Muscle of leg (tissue), 11 donors: ENCODE results near the gene PGS1. TPM values are rescaled to one million over a fixed set of nuclear protein-coding genes. Genes with fewer than 3 reads are reported as not detected.
A peak's percentile ranks its signal among the peaks of the same experiment; 100 is the strongest.

ENCODE experiments used
- DNase-seq: peaks from one replicate; pipeline ENCODE4 v3.0.0; 2013
- H3K27ac ChIP-seq: one replicate; pipeline ENCODE4 v1.5.1; 2013; ENCODE audit warnings: mild to moderate bottlenecking, low read length, control low read depth
- H3K27me3 ChIP-seq: one replicate; pipeline ENCODE4 v1.6.1; 2013; ENCODE audit warnings: low read length; ENCODE audit not compliant: control insufficient read depth, insufficient read depth
- H3K36me3 ChIP-seq: one replicate; pipeline ENCODE4 v1.6.1; 2013; ENCODE audit warnings: low read length; ENCODE audit not compliant: control insufficient read depth, insufficient read depth
- H3K4me1 ChIP-seq: one replicate; pipeline ENCODE4 v1.6.1; 2013; ENCODE audit warnings: low read length; ENCODE audit not compliant: control insufficient read depth, insufficient read depth
- H3K4me3 ChIP-seq: one replicate; pipeline ENCODE4 v1.5.1; 2013; ENCODE audit warnings: low read length, control low read depth
- H3K9me3 ChIP-seq: replicated peaks from 2 replicates; pipeline ENCODE4 v1.6.1; 2013; ENCODE audit warnings: low read depth, low read length; ENCODE audit not compliant: control insufficient read depth
- WGBS: methylation state at CpG from one replicate; pipeline ENCODE4 v1.1.5; 2013; ENCODE audit warnings: missing lambda C conversion rate; ENCODE audit not compliant: insufficient coverage; 5-methylcytosine and 5-hydroxymethylcytosine counted together
- polyA plus RNA-seq, 8 donors: library from polyadenylated mRNA; unstranded; fragments of 120-200 nt; gene quantifications; one replicate each; pipeline versions ENCODE4 v1.2.1 to v1.2.3, GENCODE V29; 2013; ENCODE audit warnings: inconsistent platforms in 1 of 8, low replicate concordance in 1 of 8; ENCODE audit not compliant: insufficient read length in 8 of 8, insufficient read depth in 1 of 8
- total RNA-seq: library from RNA; stranded (reverse); fragments of 120-200 nt; gene quantifications from one replicate; pipeline ENCODE4 v1.2.4, GENCODE V29; 2013

PGS1 gene
- total and polyA plus RNA-seq, 9 donors = 20.9 to 33.6 (median 27.1) TPM

- no peak for DNase-seq
- peaks cover 31% of the 10 kb centered on the region for H3K4me1 ChIP-seq
- H3K27ac ChIP-seq = no peak overlapping the region
- H3K27me3 ChIP-seq = no peaks in the 10 kb centered on the region
- H3K4me3 ChIP-seq = no peak overlapping the region
- H3K9me3 ChIP-seq = no peaks in the 10 kb centered on the region
- H3K36me3 ChIP-seq = no peaks in the 10 kb centered on the region
- WGBS = 83% methylated on average over 19 of the region's 26 CpGs
Observed at GRCh38 chr17:78364436-78365281, 13.8 kb upstream of the PGS1 start.

GRCh38 chr17:78365561-78366108 lies 12.8 kb upstream of the PGS1 start:
- 53% methylated on average over 6 of the region's 16 CpGs for WGBS

GRCh38 chr17:78366109-78366848 lies 12.2 kb upstream of the PGS1 start:
- Histone ChIP-seq H3K27ac (peak overlapping the region; percentile 84), H3K36me3 (no peaks in the 10 kb centered on the region), H3K4me1 (peaks cover 25% of the 10 kb centered on the region), H3K27me3 (no peaks in the 10 kb centered on the region), H3K9me3 (no peaks in the 10 kb centered on the region), H3K4me3 (no peak overlapping the region)
- DNase-seq = peak; percentile 69
- WGBS = 44% methylated on average over 12 of the region's 18 CpGs

More at GRCh38 chr17:78365561-78366108, 12.8 kb upstream of the PGS1 start:
- Histone ChIP-seq H3K27me3 (no peaks in the 10 kb centered on the region), H3K9me3 (no peaks in the 10 kb centered on the region), H3K4me1 (peaks cover 29% of the 10 kb centered on the region), H3K27ac (peak overlapping the region; percentile 84), H3K36me3 (no peaks in the 10 kb centered on the region), H3K4me3 (no peak overlapping the region)
- DNase-seq = peak; percentile 58

- peaks cover 25% of the 10 kb centered on the region for H3K4me1 ChIP-seq
- DNase-seq = no peak
- H3K4me3 ChIP-seq = no peak overlapping the region
- no peaks in the 10 kb centered on the region for H3K9me3 ChIP-seq
- no peaks in the 10 kb centered on the region for H3K36me3 ChIP-seq
- no peaks in the 10 kb centered on the region for H3K27me3 ChIP-seq
- H3K27ac ChIP-seq = no peak overlapping the region
- 90% methylated on average over 2 of the region's 5 CpGs for WGBS
Observed at GRCh38 chr17:78367193-78367592, 11.3 kb upstream of the PGS1 start.

- peaks cover 25% of the 10 kb centered on the region for H3K4me1 ChIP-seq
- no peak overlapping the region for H3K27ac ChIP-seq
- H3K4me3 ChIP-seq = no peak overlapping the region
- no peak for DNase-seq
- WGBS = 71% methylated on average over 3 of the region's 6 CpGs
- H3K27me3 ChIP-seq = no peaks in the 10 kb centered on the region
- no peaks in the 10 kb centered on the region for H3K9me3 ChIP-seq
- H3K36me3 ChIP-seq = no peaks in the 10 kb centered on the region
Observed at GRCh38 chr17:78368348-78368747, 10.1 kb upstream of the PGS1 start.

- peaks cover 25% of the 10 kb centered on the region for H3K4me1 ChIP-seq
- no peak for DNase-seq
- H3K36me3 ChIP-seq = no peaks in the 10 kb centered on the region
- no peak overlapping the region for H3K4me3 ChIP-seq
- no peaks in the 10 kb centered on the region for H3K9me3 ChIP-seq
- WGBS = 100% methylated on average over 2 of the region's 8 CpGs
- H3K27me3 ChIP-seq = no peaks in the 10 kb centered on the region
- no peak overlapping the region for H3K27ac ChIP-seq
Observed at GRCh38 chr17:78368854-78369495, 9.5 kb upstream of the PGS1 start.

GRCh38 chr17:78369791-78370381 lies 8.6 kb upstream of the PGS1 start:
- 46% methylated on average over 10 of the region's 13 CpGs for WGBS
- DNase-seq = no peak
- Histone ChIP-seq H3K4me3 (no peak overlapping the region), H3K36me3 (no peaks in the 10 kb centered on the region), H3K27me3 (no peaks in the 10 kb centered on the region), H3K9me3 (no peaks in the 10 kb centered on the region), H3K4me1 (peaks cover 27% of the 10 kb centered on the region), H3K27ac (no peak overlapping the region)

GRCh38 chr17:78371056-78371455 lies 7.4 kb upstream of the PGS1 start:
- Histone ChIP-seq H3K36me3 (no peaks in the 10 kb centered on the region), H3K4me3 (no peak overlapping the region), H3K27ac (no peak overlapping the region), H3K27me3 (no peaks in the 10 kb centered on the region), H3K4me1 (peaks cover 17% of the 10 kb centered on the region), H3K9me3 (no peaks in the 10 kb centered on the region)
- no peak for DNase-seq
- 70% methylated on average over 4 of the region's 7 CpGs for WGBS

GRCh38 chr17:78372841-78373240 lies 5.6 kb upstream of the PGS1 start:
- no peak overlapping the region for H3K4me3 ChIP-seq
- DNase-seq = no peak
- peak overlapping the region; percentile 21 for H3K27ac ChIP-seq
- no peaks in the 10 kb centered on the region for H3K9me3 ChIP-seq
- 52% methylated on average over 5 of the region's 5 CpGs for WGBS
- no peaks in the 10 kb centered on the region for H3K36me3 ChIP-seq
- H3K4me1 ChIP-seq = peaks cover 6% of the 10 kb centered on the region
- H3K27me3 ChIP-seq = no peaks in the 10 kb centered on the region
